Spleen (tissue), 11 donors: ENCODE measurements around the gene CDC23. TPM values are rescaled to one million over a fixed set of nuclear protein-coding genes. Genes with fewer than 3 reads are reported as not detected.
"Not testable (repeated sequence)": the region's sequence is repeated elsewhere in the genome, so short reads cannot be mapped to it uniquely, and the experiment has no call there.

Experiments
- DNase-seq: peaks from one replicate; pipeline ENCODE4 v3.0.0-alpha.2; 2020
- H3K27ac ChIP-seq, 8 donors: fragments of 200-600 bp; sonication (generic) in 7 of 8; 1 replicate in 4 of 8; 2 replicates in 4 of 8; pipeline versions ENCODE4 v1.5.0 to v1.8.0; 2016 to 2021; ENCODE audit warnings: inconsistent platforms in 4 of 8, mild to moderate bottlenecking in 4 of 8, moderate library complexity in 1 of 8
- H3K27me3 ChIP-seq, 7 donors: fragments of 200-600 bp; sonication (generic) in 6 of 7; replicated peaks in 1 of 7; 1 replicate in 4 of 7; 2 replicates in 3 of 7; pipeline versions ENCODE4 v1.5.0 to v1.8.0; 2016 to 2021; ENCODE audit warnings: inconsistent platforms in 3 of 7, mild to moderate bottlenecking in 1 of 7
- H3K36me3 ChIP-seq, 6 donors: fragments of 200-600 bp; sonication (generic) in 5 of 6; 1 replicate in 4 of 6; 2 replicates in 2 of 6; pipeline versions ENCODE4 v1.5.0 to v1.8.0; 2016 to 2021; ENCODE audit warnings: inconsistent platforms in 2 of 6
- H3K4me1 ChIP-seq, 6 donors: fragments of 200-600 bp; sonication (generic) in 5 of 6; 1 replicate in 3 of 6; 2 replicates in 3 of 6; pipeline versions ENCODE4 v1.5.0 to v1.8.0; 2016 to 2021; ENCODE audit warnings: inconsistent platforms in 3 of 6
- H3K4me3 ChIP-seq, 8 donors: fragments of 200-600 bp; sonication (generic) in 7 of 8; 1 replicate in 4 of 8; 2 replicates in 4 of 8; pipeline versions ENCODE4 v1.5.0 to v1.8.0; 2016 to 2021; ENCODE audit warnings: inconsistent platforms in 4 of 8, mild to moderate bottlenecking in 4 of 8, moderate library complexity in 2 of 8
- H3K9me3 ChIP-seq, 8 donors: fragments of 200-600 bp; sonication (generic) in 7 of 8; 1 replicate in 4 of 8; 2 replicates in 4 of 8; pipeline versions ENCODE4 v1.5.0 to v1.8.0; 2016 to 2021; ENCODE audit warnings: inconsistent platforms in 4 of 8
- CTCF ChIP-seq, 11 experiments: fragments of 200-600 bp in 7 of 11; fragments of 450-650 bp in 4 of 11; sonication (generic) in 4 of 11; IDR thresholded peaks in 8 of 11; conservative IDR thresholded peaks in 3 of 11; 1 replicate in 7 of 11; 2 replicates in 4 of 11; pipeline versions ENCODE4 v1.4.0 to v1.8.0; 2016 to 2021; ENCODE audit warnings: antibody characterized with exemption in 11 of 11, inconsistent platforms in 4 of 11, mild to moderate bottlenecking in 1 of 11
- POLR2A ChIP-seq, 3 donors: fragments of 450-650 bp; IDR thresholded peaks; one replicate each; pipeline ENCODE4 v1.5.1; 2017; ENCODE audit warnings: antibody characterized with exemption in 3 of 3, mild to moderate bottlenecking in 1 of 3
- POLR2AphosphoS5 ChIP-seq, 3 donors: sonication (generic); formaldehyde crosslinking; IDR thresholded peaks; one replicate each; pipeline ENCODE4 v1.5.1; 2017; ENCODE audit warnings: antibody characterized with exemption in 3 of 3
- WGBS, 5 donors: extraction: QIAGEN DNeasy Blood & Tissue Kit in 3 of 5; methylation state at CpG; one replicate each; pipeline versions ENCODE4 v1.1.5 to v1.1.7; 2013 to 2018; 5-methylcytosine and 5-hydroxymethylcytosine counted together
- intact Hi-C: fragments of 100-400 bp; cut with DNase I; formaldehyde crosslinking; loops from one replicate; pipeline ENCODE4 v1.15.0; 2023; ENCODE audit warnings: low total_unique reads
- polyA plus RNA-seq, 3 donors: library from polyadenylated mRNA; stranded (reverse); fragments of 200-250 nt; gene quantifications; one replicate each; pipeline ENCODE4 v1.2.1, GENCODE V29; 2013
- total RNA-seq, 7 donors: library from RNA; depleted of rRNA in 3 of 7; stranded (reverse); fragments of >200 nt in 3 of 7; fragmentation: NEBNext Ultra II Directional in 4 of 7; extraction: Animal tissue kit (Norgen Biotek cat#: 25700) in 4 of 7; gene quantifications; one replicate each; pipeline versions ENCODE4 v1.1.0 to v1.2.1, GENCODE V29; 2016 to 2021
- donor health status: healthy with polysubstance abuse.
- donor health status: DM: no; HTN: no; CAD: no; lungs with moderate emphysema.
- donor health status: DM: no; HTN: no; CAD: no.
- donor health status: Bipolar disorder and iron deficiency.
- donor health status: healthy.
- donor health status: DM: no; HTN: no; CAD: no.
- donor health status: DM: yes; HTN: yes; CAD: no.

The CDC23 gene
- total and polyA plus RNA-seq, 10 donors, result 8.7 to 28.6 (median 23.0) TPM

- Histone ChIP-seq H3K36me3 (no peaks in the 10 kb centered on the region), H3K9me3 (no peaks in the 10 kb centered on the region), H3K27me3 (peaks cover 0 to 4% (median 0%) of the 10 kb centered on the region in 7 donors), H3K4me3 (no peak overlapping the region), H3K27ac (no peak overlapping the region), H3K4me1 (no peaks in the 10 kb centered on the region)
- intact Hi-C loops, result no loop called here
- WGBS, 5 donors, result 85 to 96% (median 88%) methylated on average over 3 of the region's 3 CpGs
- no peak for DNase-seq
- TF ChIP-seq POLR2AphosphoS5 (IDR thresholded peaks at IDR 0.05), result no peak
- no peak for TF ChIP-seq POLR2A (IDR thresholded peaks at IDR 0.05)
- TF ChIP-seq CTCF (IDR thresholded peaks at IDR 0.05 in 8 of 11, conservative IDR thresholded peaks at IDR 0.05 in 3 of 11), result no peak
These were observed 39.8 kb upstream of the CDC23 start for GRCh38 chr5:138252944-138253343.

GRCh38 chr5:138247800-138248199 lies 34.7 kb upstream of the CDC23 start:
- H3K27ac ChIP-seq, H3K4me3 ChIP-seq, intact Hi-C loops, H3K36me3 ChIP-seq, H3K9me3 ChIP-seq, DNase-seq, H3K4me1 ChIP-seq: not testable (repeated sequence)
- peaks cover 0 to 13% (median 0%) of the 10 kb centered on the region in 7 donors for H3K27me3 ChIP-seq
- WGBS, 5 donors, result 68 to 91% (median 84%) methylated on average over 2 of the region's 2 CpGs

GRCh38 chr5:138246822-138247221 lies 33.7 kb upstream of the CDC23 start:
- no peak for DNase-seq
- peaks cover 3 to 7% (median 5%) of the 10 kb centered on the region in 6 donors for H3K4me1 ChIP-seq
- no peaks in the 10 kb centered on the region for H3K36me3 ChIP-seq
- peaks cover under 1 to 23% (median 8%) of the 10 kb centered on the region in 7 donors for H3K27me3 ChIP-seq
- intact Hi-C loops, result no loop called here
- no peak overlapping the region for H3K4me3 ChIP-seq
- TF ChIP-seq POLR2A (IDR thresholded peaks at IDR 0.05) (no peak), CTCF (IDR thresholded peaks at IDR 0.05 in 8 of 11, conservative IDR thresholded peaks at IDR 0.05 in 3 of 11) (no peak), POLR2AphosphoS5 (IDR thresholded peaks at IDR 0.05) (no peak)
- H3K9me3 ChIP-seq, result no peaks in the 10 kb centered on the region
- H3K27ac ChIP-seq, result no peak overlapping the region
- 88 to 95% (median 93%) methylated on average over 4 of the region's 4 CpGs for WGBS, 5 donors

- Histone ChIP-seq H3K36me3 (no peaks in the 10 kb centered on the region), H3K27me3 (peaks cover 3 to 28% (median 13%) of the 10 kb centered on the region in 7 donors), H3K4me3 (no peak overlapping the region), H3K4me1 (peaks cover 7 to 11% (median 10%) of the 10 kb centered on the region in 6 donors), H3K27ac (no peak overlapping the region), H3K9me3 (no peaks in the 10 kb centered on the region)
- no peak for DNase-seq
- WGBS, 5 donors, result 75 to 95% (median 93%) methylated on average over 3 to 4 of the region's 4 CpGs
- intact Hi-C loops, result no loop called here
- TF ChIP-seq CTCF (IDR thresholded peaks at IDR 0.05 in 8 of 11, conservative IDR thresholded peaks at IDR 0.05 in 3 of 11), result no peak
- no peak for TF ChIP-seq POLR2A (IDR thresholded peaks at IDR 0.05)
- no peak for TF ChIP-seq POLR2AphosphoS5 (IDR thresholded peaks at IDR 0.05)
These were observed 33.2 kb upstream of the CDC23 start for GRCh38 chr5:138246334-138246733.

GRCh38 chr5:138245717-138246116 lies 32.6 kb upstream of the CDC23 start:
- WGBS, 5 donors, result 47 to 89% (median 67%) methylated on average over 1 of the region's 1 CpG
- H3K36me3 ChIP-seq, result no peaks in the 10 kb centered on the region
- intact Hi-C loops, result no loop called here

More at GRCh38 chr5:138245717-138246116, 32.6 kb upstream of the CDC23 start:
- peaks cover 7 to 18% (median 16%) of the 10 kb centered on the region in 6 donors for H3K4me1 ChIP-seq
- H3K4me3 ChIP-seq, result no peak overlapping the region
- no peaks in the 10 kb centered on the region for H3K9me3 ChIP-seq
- TF ChIP-seq CTCF (IDR thresholded peaks at IDR 0.05 in 8 of 11, conservative IDR thresholded peaks at IDR 0.05 in 3 of 11), result no peak
- no peak for TF ChIP-seq POLR2AphosphoS5 (IDR thresholded peaks at IDR 0.05)
- TF ChIP-seq POLR2A (IDR thresholded peaks at IDR 0.05), result no peak
- DNase-seq, result no peak
- peaks cover 3 to 34% (median 19%) of the 10 kb centered on the region in 7 donors for H3K27me3 ChIP-seq
- H3K27ac ChIP-seq, result no peak overlapping the region
